Activated CD4-positive, alpha-beta T cell treated with anti-CD3 and anti-CD28 coated beads, Interleukin-2, amount 50 U/mL, for 48 hours (primary cell): Measurements from ENCODE around the gene PDGFRB.

Experiments used
- DNase-seq, 2 experiments: peaks; one replicate each; pipeline ENCODE4 v3.0.0-alpha.2; 2020

The PDGFRB gene

GRCh38 chr5:150162142-150162513, 6.5 kb upstream of the PDGFRB start:
- DNase-seq = no peak

- DNase-seq = peak; percentile 86 to 88
Measured at GRCh38 chr5:150161242-150162141, 5.8 kb upstream of the PDGFRB start.

GRCh38 chr5:150160448-150161081, 4.9 kb upstream of the PDGFRB start:
- no peak for DNase-seq

- DNase-seq = no peak
Measured at GRCh38 chr5:150159741-150160179, 4.1 kb upstream of the PDGFRB start.

GRCh38 chr5:150159031-150159430, 3.4 kb upstream of the PDGFRB start:
- DNase-seq = no peak

GRCh38 chr5:150158170-150158949, 2.7 kb upstream of the PDGFRB start:
- DNase-seq = no peak

GRCh38 chr5:150157168-150157567, 1.5 kb upstream of the PDGFRB start:
- no peak for DNase-seq

- no peak for DNase-seq
Measured at GRCh38 chr5:150156540-150156939, 895 bp upstream of the PDGFRB start.

- no peak for DNase-seq
Measured at GRCh38 chr5:150156027-150156368, 353 bp upstream of the PDGFRB start.

- DNase-seq = no peak
Measured at GRCh38 chr5:150154618-150155128, 972 bp downstream of the PDGFRB start.

GRCh38 chr5:150153957-150154617, 1.6 kb downstream of the PDGFRB start:
- DNase-seq = no peak

GRCh38 chr5:150153483-150153882, 2.2 kb downstream of the PDGFRB start:
- no peak for DNase-seq

- no peak for DNase-seq
Measured at GRCh38 chr5:150152636-150153462, 2.8 kb downstream of the PDGFRB start.

GRCh38 chr5:150149618-150150017, 6.0 kb downstream of the PDGFRB start:
- DNase-seq = no peak

GRCh38 chr5:150148117-150148927, 7.3 kb downstream of the PDGFRB start:
- no peak for DNase-seq

- no peak for DNase-seq
Measured at GRCh38 chr5:150147670-150148069, 8.0 kb downstream of the PDGFRB start.

- no peak for DNase-seq
Measured at GRCh38 chr5:150146862-150147601, 8.6 kb downstream of the PDGFRB start.

GRCh38 chr5:150146235-150146634, 9.4 kb downstream of the PDGFRB start:
- no peak for DNase-seq

- DNase-seq = no peak
Measured at GRCh38 chr5:150144879-150145278, 10.8 kb downstream of the PDGFRB start.

- no peak for DNase-seq
Measured at GRCh38 chr5:150144246-150144801, 11.3 kb downstream of the PDGFRB start.
